ENCODE measurements around the gene LRRC27.

Gene LRRC27

GRCh38 chr10:132306864-132307751 is 24.9 kb upstream of the LRRC27 start:
- no peak for DNase-seq (ENCODE audit: low read depth)
- TF ChIP-seq CTCF (conservative IDR thresholded peaks at IDR 0.05; ENCODE audit: low read depth, low read length): no peak

GRCh38 chr10:132307823-132308586 is 24.0 kb upstream of the LRRC27 start, which contains the start of gene STK32C:
Gene STK32C (minus strand): TSS chr10:132307950. CDS start chr10:132307833, 117 bp downstream.
- no peak for TF ChIP-seq CTCF (conservative IDR thresholded peaks at IDR 0.05; ENCODE audit: low read depth, low read length)
- peak within 1 kb of the TSS; percentile 71 for H3K4me3 ChIP-seq (ENCODE audit: low read depth, low read length)
- peak; percentile 92 for DNase-seq (ENCODE audit: low read depth)

More at GRCh38 chr10:132306864-132307751, 24.9 kb upstream of the LRRC27 start:
- H3K4me3 ChIP-seq (ENCODE audit: low read depth, low read length): peak overlapping the region; percentile 55

- DNase-seq (ENCODE audit: low read depth): no peak
- TF ChIP-seq CTCF (conservative IDR thresholded peaks at IDR 0.05; ENCODE audit: low read depth, low read length): no peak
- H3K4me3 ChIP-seq (ENCODE audit: low read depth, low read length): peak overlapping the region; percentile 71
These were observed 23.2 kb upstream of the LRRC27 start for GRCh38 chr10:132308587-132309470.

- DNase-seq (ENCODE audit: low read depth): no peak
- H3K4me3 ChIP-seq (ENCODE audit: low read depth, low read length): no peak overlapping the region
- no peak for TF ChIP-seq CTCF (conservative IDR thresholded peaks at IDR 0.05; ENCODE audit: low read depth, low read length)
These were observed 22.5 kb upstream of the LRRC27 start for GRCh38 chr10:132309471-132309865.

GRCh38 chr10:132309879-132310591 is 22.0 kb upstream of the LRRC27 start:
- no peak for TF ChIP-seq CTCF (conservative IDR thresholded peaks at IDR 0.05; ENCODE audit: low read depth, low read length)
- H3K4me3 ChIP-seq (ENCODE audit: low read depth, low read length): no peak overlapping the region
- no peak for DNase-seq (ENCODE audit: low read depth)

All from choroid plexus epithelial cell (primary cell).